Tibial artery (tissue), 4 donors: ENCODE data around the gene BRMS1.
A peak's percentile ranks its signal among the peaks of the same experiment; 100 is the strongest.

Experiments
- DNase-seq, 2 donors: peaks; one replicate each; pipeline ENCODE4 v3.0.0-alpha.2; 2019
- H3K27ac ChIP-seq, 2 donors: fragments of 200-600 bp; sonication (generic) in 1 of 2; 1 replicate in 1 of 2; 2 replicates in 1 of 2; pipeline ENCODE4 v1.5.1; 2018 to 2019; ENCODE audit warnings: mild to moderate bottlenecking in 1 of 2
- H3K27me3 ChIP-seq, 2 donors: fragments of 200-600 bp; sonication (generic) in 1 of 2; one replicate each; pipeline versions ENCODE4 v1.5.1 to v1.6.0; 2016 to 2019
- H3K36me3 ChIP-seq, 3 donors: fragments of 200-600 bp; sonication (generic) in 2 of 3; one replicate each; pipeline ENCODE4 v1.5.1; 2016 to 2019; ENCODE audit warnings: mild to moderate bottlenecking in 2 of 3
- H3K4me1 ChIP-seq, 4 donors: fragments of 200-600 bp; sonication (generic) in 2 of 4; 1 replicate in 3 of 4; 2 replicates in 1 of 4; pipeline ENCODE4 v1.5.1; 2016 to 2019
- H3K4me3 ChIP-seq, 2 donors: fragments of 200-600 bp; sonication (generic) in 1 of 2; 1 replicate in 1 of 2; 2 replicates in 1 of 2; pipeline ENCODE4 v1.5.1; 2018 to 2019; ENCODE audit warnings: mild to moderate bottlenecking in 2 of 2
- H3K9me3 ChIP-seq, 3 donors: fragments of 200-600 bp; sonication (generic) in 1 of 3; one replicate each; pipeline ENCODE4 v1.5.1; 2016 to 2019
- CTCF ChIP-seq, 2 experiments: fragments of 200-600 bp in 1 of 2; fragments of 450-650 bp in 1 of 2; IDR thresholded peaks; one replicate each; pipeline ENCODE4 v1.5.1; 2017 to 2019; ENCODE audit warnings: antibody characterized with exemption in 2 of 2, mild to moderate bottlenecking in 1 of 2, moderate library complexity in 1 of 2
- intact Hi-C: fragments of 100-400 bp; cut with DNase I; formaldehyde crosslinking; loops from one replicate; pipeline ENCODE4 v1.15.0; 2023; ENCODE audit warnings: low total_unique reads

The BRMS1 gene

GRCh38 chr11:66287889-66288670 lies 56.8 kb downstream of the BRMS1 start:
- Histone ChIP-seq H3K4me1 (peaks cover 0 to 38% (median 30%) of the 10 kb centered on the region in 4 donors), H3K4me3 (peak overlapping the region; percentile 83 to 91), H3K9me3 (no peaks in the 10 kb centered on the region), H3K27ac (peak overlapping the region; percentile 94 to 96), H3K36me3 (peaks cover 0 to 17% (median 4%) of the 10 kb centered on the region in 3 donors), H3K27me3 (peaks cover 0 to 13% of the 10 kb centered on the region in 2 donors)
- intact Hi-C loops, result no loop called here
- DNase-seq, result no peak
- no peak for TF ChIP-seq CTCF (IDR thresholded peaks at IDR 0.05)
